ENCODE measurements around the gene MAP2K7. TPM values are rescaled to one million over a fixed set of nuclear protein-coding genes. Genes with fewer than 3 reads are reported as not detected.
A peak's percentile ranks its signal among the peaks of the same experiment; 100 is the strongest.
"Not testable (repeated sequence)": the region's sequence is repeated elsewhere in the genome, so short reads cannot be mapped to it uniquely, and the experiment has no call there.

MAP2K7 gene
- 8.0 TPM for total RNA-seq
- polyA plus RNA-seq, result 45.4 TPM
- long read RNA-seq, donor 1, result 0 reads
- long read RNA-seq, donor 2, transcript MAP2K7-201 (11 exons, 3,361 nt), result major isoform, 10 of 12 reads
- long read RNA-seq, donor 2, partial matches to known transcripts, result 0 of 12 reads
- long read RNA-seq, donor 2, other reads (novel, unspliced or antisense), result 0 of 12 reads
- long read RNA-seq, donor 3, transcript MAP2K7-201 (11 exons, 3,361 nt), result major isoform, 9 of 58 reads
- long read RNA-seq, donor 3, partial matches to known transcripts, result 46 of 58 reads
- long read RNA-seq, donor 3, other reads (novel, unspliced or antisense), result 0 of 58 reads
- long read RNA-seq, donor 4, transcript MAP2K7-201 (11 exons, 3,361 nt), result major isoform, 6 of 7 reads
- long read RNA-seq, donor 4, partial matches to known transcripts, result 0 of 7 reads
- long read RNA-seq, donor 4, other reads (novel, unspliced or antisense), result 0 of 7 reads
- long read RNA-seq, donor 5, transcript MAP2K7-201 (11 exons, 3,361 nt), result major isoform, 6 of 6 reads
- long read RNA-seq, donor 5, partial matches to known transcripts, result 0 of 6 reads
- long read RNA-seq, donor 5, other reads (novel, unspliced or antisense), result 0 of 6 reads
- long read RNA-seq, donor 6, partial matches to known transcripts, result 0 of 3 reads
- long read RNA-seq, donor 6, other reads (novel, unspliced or antisense), result 0 of 3 reads
- long read RNA-seq, donor 7, partial matches to known transcripts, result 0 of 1 reads
- long read RNA-seq, donor 7, other reads (novel, unspliced or antisense), result 0 of 1 reads
- long read RNA-seq, donor 8, transcript MAP2K7-201 (11 exons, 3,361 nt), result major isoform, 5 of 6 reads
- long read RNA-seq, donor 8, partial matches to known transcripts, result 0 of 6 reads
- long read RNA-seq, donor 8, other reads (novel, unspliced or antisense), result 0 of 6 reads
- long read RNA-seq, donor 9, transcript MAP2K7-201 (11 exons, 3,361 nt), result major isoform, 6 of 7 reads
- long read RNA-seq, donor 9, partial matches to known transcripts, result 0 of 7 reads
- long read RNA-seq, donor 9, other reads (novel, unspliced or antisense), result 0 of 7 reads
- long read RNA-seq, donor 10, partial matches to known transcripts, result 0 of 6 reads
- long read RNA-seq, donor 10, other reads (novel, unspliced or antisense), result 0 of 6 reads

DNA sequence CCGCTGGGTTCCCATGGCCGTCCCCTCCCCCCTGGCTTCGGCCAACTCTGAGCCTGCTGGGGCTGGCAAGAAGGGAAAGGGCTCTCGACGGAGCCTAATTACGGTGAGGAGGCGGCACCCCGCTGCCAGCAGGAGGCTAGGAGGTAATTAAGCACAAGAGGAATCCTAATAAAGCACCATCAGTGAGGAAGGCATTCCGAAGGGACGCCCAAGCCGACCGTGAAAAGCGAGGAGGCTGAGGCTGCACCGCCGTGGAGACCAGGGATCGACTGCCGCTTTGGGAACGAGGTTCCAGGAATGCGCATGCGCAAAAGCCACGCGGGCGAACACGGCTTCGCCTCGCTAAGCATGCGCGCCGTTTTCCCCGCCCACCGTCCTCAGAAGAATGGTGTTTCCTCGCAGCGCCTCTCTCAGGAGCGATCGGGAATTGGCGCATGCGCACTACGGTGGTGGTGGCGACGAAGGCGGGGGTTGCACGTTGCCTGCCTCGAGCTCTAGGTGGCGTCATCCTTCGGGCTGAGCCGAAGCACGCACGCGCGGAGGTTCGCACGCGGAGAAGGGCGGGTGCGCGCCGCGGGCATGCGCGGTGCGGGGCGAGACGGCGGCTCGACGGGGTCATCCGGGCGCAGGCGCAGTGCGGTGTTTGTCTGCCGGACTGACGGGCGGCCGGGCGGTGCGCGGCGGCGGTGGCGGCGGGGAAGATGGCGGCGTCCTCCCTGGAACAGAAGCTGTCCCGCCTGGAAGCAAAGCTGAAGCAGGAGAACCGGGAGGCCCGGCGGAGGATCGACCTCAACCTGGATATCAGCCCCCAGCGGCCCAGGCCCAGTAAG is at the start of gene MAP2K7:
Gene MAP2K7, plus strand, starts transcription at position 634 of the 830 bp plus-strand sequence. Its CDS starts 68 bp downstream, at position 702.
- Histone ChIP-seq H3K4me1 (ENCODE audit: control insufficient read depth in 2 of 2, insufficient read depth in 2 of 2, low read length in 2 of 2) (peaks cover 13 to 25% of the 10 kb centered on the region in 2 donors), H3K27ac (ENCODE audit: low read depth in 1 of 2, low read length in 1 of 2) (peak within 1 kb of the TSS; percentile 89 to 95), H3K36me3 (ENCODE audit: control insufficient read depth in 2 of 2, insufficient read depth in 2 of 2, low read length in 1 of 2) (peaks cover 7 to 22% of the 10 kb centered on the region in 2 donors), H3K4me3 (ENCODE audit: low read length in 2 of 2) (peak within 1 kb of the TSS; percentile 59 to 79), H3K9me3 (ENCODE audit: control insufficient read depth in 2 of 2, insufficient read depth in 1 of 2, low read length in 1 of 2) (peaks cover 0 to 5% of the 10 kb centered on the region in 2 donors), H3K27me3 (ENCODE audit: control insufficient read depth in 2 of 2, insufficient read depth in 1 of 2, low read length in 1 of 2) (peaks cover 0 to 9% of the 10 kb centered on the region in 2 donors)
- WGBS, result under 1% methylated on average over 89 of the region's 89 CpGs
- DNase-seq (ENCODE audit: low read depth in 6 of 9, low spot score in 9 of 9), result peak; percentile 98 to 100 (median 99)

GRCh38 chr19:7855426-7856108 is 48.1 kb upstream of the MAP2K7 start:
- Histone ChIP-seq H3K4me1 (ENCODE audit: control insufficient read depth in 2 of 2, insufficient read depth in 2 of 2, low read length in 2 of 2) (peaks cover 6 to 29% of the 10 kb centered on the region in 2 donors), H3K9me3 (ENCODE audit: control insufficient read depth in 2 of 2, insufficient read depth in 1 of 2, low read length in 1 of 2) (peaks cover 0 to 3% of the 10 kb centered on the region in 2 donors), H3K36me3 (ENCODE audit: control insufficient read depth in 2 of 2, insufficient read depth in 2 of 2, low read length in 1 of 2) (peaks cover 4 to 5% of the 10 kb centered on the region in 2 donors), H3K27me3 (ENCODE audit: control insufficient read depth in 2 of 2, insufficient read depth in 1 of 2, low read length in 1 of 2) (peaks cover 0 to 35% of the 10 kb centered on the region in 2 donors), H3K4me3 (ENCODE audit: low read length in 2 of 2) (no peak overlapping the region), H3K27ac (ENCODE audit: low read depth in 1 of 2, low read length in 1 of 2) (no peak overlapping the region)
- no peak for DNase-seq (ENCODE audit: low read depth in 6 of 9, low spot score in 9 of 9)
- WGBS, result 97% methylated on average over 26 of the region's 26 CpGs

GRCh38 chr19:7856109-7856591 is 47.5 kb upstream of the MAP2K7 start:
- 96% methylated on average over 16 of the region's 16 CpGs for WGBS
- Histone ChIP-seq H3K27me3 (ENCODE audit: control insufficient read depth in 2 of 2, insufficient read depth in 1 of 2, low read length in 1 of 2) (peaks cover 0 to 41% of the 10 kb centered on the region in 2 donors), H3K4me3 (ENCODE audit: low read length in 2 of 2) (no peak overlapping the region), H3K27ac (ENCODE audit: low read depth in 1 of 2, low read length in 1 of 2) (no peak overlapping the region), H3K9me3 (ENCODE audit: control insufficient read depth in 2 of 2, insufficient read depth in 1 of 2, low read length in 1 of 2) (peaks cover 0 to 6% of the 10 kb centered on the region in 2 donors), H3K4me1 (ENCODE audit: control insufficient read depth in 2 of 2, insufficient read depth in 2 of 2, low read length in 2 of 2) (peaks cover 6 to 35% of the 10 kb centered on the region in 2 donors), H3K36me3 (ENCODE audit: control insufficient read depth in 2 of 2, insufficient read depth in 2 of 2, low read length in 1 of 2) (peaks cover 4 to 5% of the 10 kb centered on the region in 2 donors)
- DNase-seq (ENCODE audit: low read depth in 6 of 9, low spot score in 9 of 9), result no peak

DNA sequence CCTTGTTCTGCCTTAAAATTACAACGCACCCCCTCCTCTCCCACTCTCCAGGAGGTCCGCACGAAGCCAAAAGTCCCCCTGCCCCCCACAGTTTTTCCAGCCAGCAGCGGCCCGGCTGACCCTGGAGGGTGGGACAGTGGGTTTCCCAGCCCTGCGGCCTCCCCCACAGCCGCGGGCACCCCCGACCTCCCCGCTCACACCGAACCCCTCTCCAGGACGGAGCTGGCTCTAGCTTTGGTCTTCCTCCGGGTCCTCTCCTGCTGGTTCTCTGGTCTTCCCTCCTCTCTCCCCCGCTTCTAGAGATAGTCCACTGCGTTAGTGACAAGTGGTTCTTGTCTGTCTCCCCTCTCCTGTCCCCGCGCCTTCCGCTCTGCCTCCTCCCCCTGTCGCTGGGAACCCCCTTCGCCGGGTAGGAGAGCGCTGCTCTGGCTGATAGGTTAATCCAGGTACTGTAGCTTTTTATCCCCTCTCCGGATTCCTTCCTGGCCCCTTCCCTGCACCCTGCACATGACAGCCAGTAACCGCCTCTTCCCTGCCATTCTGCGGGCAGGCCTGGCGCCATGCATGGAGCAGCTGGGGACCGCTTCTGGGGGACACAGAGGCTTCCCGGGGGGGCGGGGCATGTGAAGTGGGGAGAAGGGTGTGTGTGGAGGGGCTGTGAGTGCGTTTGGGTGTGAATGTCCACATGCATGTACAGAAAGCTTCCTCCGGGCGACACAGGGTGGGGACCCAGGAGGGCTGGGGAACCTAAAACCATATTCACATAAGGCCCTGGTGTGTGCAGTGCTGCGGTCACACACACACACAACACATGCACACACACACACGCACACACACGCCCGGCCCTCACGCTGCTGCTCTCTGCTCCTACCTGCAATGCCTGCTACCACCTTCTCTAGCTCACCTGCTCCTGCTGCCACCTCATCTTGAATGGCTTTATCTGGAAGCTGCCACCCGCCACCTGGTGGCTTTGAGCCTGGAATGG is 46.7 kb upstream of the MAP2K7 start:
- no peak overlapping the region for H3K4me3 ChIP-seq (ENCODE audit: low read length in 2 of 2)
- no peak overlapping the region for H3K27ac ChIP-seq (ENCODE audit: low read depth in 1 of 2, low read length in 1 of 2)
- H3K27me3 ChIP-seq (ENCODE audit: control insufficient read depth in 2 of 2, insufficient read depth in 1 of 2, low read length in 1 of 2), result peaks cover under 1 to 49% of the 10 kb centered on the region in 2 donors
- DNase-seq (ENCODE audit: low read depth in 6 of 9, low spot score in 9 of 9), result no peak
- 91% methylated on average over 38 of the region's 38 CpGs for WGBS
- H3K9me3 ChIP-seq (ENCODE audit: control insufficient read depth in 2 of 2, insufficient read depth in 1 of 2, low read length in 1 of 2), result peaks cover 0 to 6% of the 10 kb centered on the region in 2 donors
- H3K36me3 ChIP-seq (ENCODE audit: control insufficient read depth in 2 of 2, insufficient read depth in 2 of 2, low read length in 1 of 2), result peaks cover 4 to 5% of the 10 kb centered on the region in 2 donors
- H3K4me1 ChIP-seq (ENCODE audit: control insufficient read depth in 2 of 2, insufficient read depth in 2 of 2, low read length in 2 of 2), result peaks cover 14 to 43% of the 10 kb centered on the region in 2 donors

GRCh38 chr19:7857727-7858108 is 46.0 kb upstream of the MAP2K7 start:
- H3K27ac ChIP-seq (ENCODE audit: low read depth in 1 of 2, low read length in 1 of 2), result peak overlapping the region in 1 of 2 donors; percentile 56
- no peak for DNase-seq (ENCODE audit: low read depth in 6 of 9, low spot score in 9 of 9)
- WGBS, result 88% methylated on average over 8 of the region's 8 CpGs
- H3K36me3 ChIP-seq (ENCODE audit: control insufficient read depth in 2 of 2, insufficient read depth in 2 of 2, low read length in 1 of 2), result peaks cover 4 to 5% of the 10 kb centered on the region in 2 donors
- H3K27me3 ChIP-seq (ENCODE audit: control insufficient read depth in 2 of 2, insufficient read depth in 1 of 2, low read length in 1 of 2), result peaks cover 4 to 54% of the 10 kb centered on the region in 2 donors
- peaks cover 18 to 47% of the 10 kb centered on the region in 2 donors for H3K4me1 ChIP-seq (ENCODE audit: control insufficient read depth in 2 of 2, insufficient read depth in 2 of 2, low read length in 2 of 2)
- peak overlapping the region in 1 of 2 donors; percentile 5 for H3K4me3 ChIP-seq (ENCODE audit: low read length in 2 of 2)
- H3K9me3 ChIP-seq (ENCODE audit: control insufficient read depth in 2 of 2, insufficient read depth in 1 of 2, low read length in 1 of 2), result peaks cover 0 to 6% of the 10 kb centered on the region in 2 donors

- H3K27me3 ChIP-seq (ENCODE audit: control insufficient read depth in 2 of 2, insufficient read depth in 1 of 2, low read length in 1 of 2), result peaks cover 9 to 59% of the 10 kb centered on the region in 2 donors
These were observed 45.4 kb upstream of the MAP2K7 start for GRCh38 chr19:7858109-7858770.

GRCh38 chr19:7859087-7859486 is 44.6 kb upstream of the MAP2K7 start:
- H3K36me3 ChIP-seq (ENCODE audit: control insufficient read depth in 2 of 2, insufficient read depth in 2 of 2, low read length in 1 of 2); H3K9me3 ChIP-seq (ENCODE audit: control insufficient read depth in 2 of 2, insufficient read depth in 1 of 2, low read length in 1 of 2); H3K27ac ChIP-seq (ENCODE audit: low read depth in 1 of 2, low read length in 1 of 2); DNase-seq (ENCODE audit: low read depth in 6 of 9, low spot score in 9 of 9); H3K4me3 ChIP-seq (ENCODE audit: low read length in 2 of 2): not testable (repeated sequence)
- H3K27me3 ChIP-seq (ENCODE audit: control insufficient read depth in 2 of 2, insufficient read depth in 1 of 2, low read length in 1 of 2), result peaks cover 17 to 62% of the 10 kb centered on the region in 2 donors
- H3K4me1 ChIP-seq (ENCODE audit: control insufficient read depth in 2 of 2, insufficient read depth in 2 of 2, low read length in 2 of 2), result peaks cover 14 to 39% of the 10 kb centered on the region in 2 donors
- 96% methylated on average over 8 of the region's 8 CpGs for WGBS

More at GRCh38 chr19:7858109-7858770, 45.4 kb upstream of the MAP2K7 start:
- peaks cover 0 to 6% of the 10 kb centered on the region in 2 donors for H3K9me3 ChIP-seq (ENCODE audit: control insufficient read depth in 2 of 2, insufficient read depth in 1 of 2, low read length in 1 of 2)
- H3K27ac ChIP-seq (ENCODE audit: low read depth in 1 of 2, low read length in 1 of 2), result peak overlapping the region in 1 of 2 donors; percentile 56
- peak overlapping the region in 1 of 2 donors; percentile 5 for H3K4me3 ChIP-seq (ENCODE audit: low read length in 2 of 2)
- H3K36me3 ChIP-seq (ENCODE audit: control insufficient read depth in 2 of 2, insufficient read depth in 2 of 2, low read length in 1 of 2), result peaks cover 5 to 6% of the 10 kb centered on the region in 2 donors
- 59% methylated on average over 29 of the region's 29 CpGs for WGBS
- DNase-seq (ENCODE audit: low read depth in 6 of 9, low spot score in 9 of 9), result peak in 5 of 9 donors; percentile 43 to 85 (median 72)
- peaks cover 17 to 43% of the 10 kb centered on the region in 2 donors for H3K4me1 ChIP-seq (ENCODE audit: control insufficient read depth in 2 of 2, insufficient read depth in 2 of 2, low read length in 2 of 2)
